Measurements from ENCODE around the gene GNAO1. TPM values are rescaled to one million over a fixed set of nuclear protein-coding genes. Genes with fewer than 3 reads are reported as not detected.

GNAO1 gene
- total RNA-seq, 1 experiment from 2014 or later = not detected

- DNase-seq (ENCODE audit: low spot score) = no peak
- POLR2A ChIA-PET (ENCODE audit: low non-redundant PET) = no interaction called here
- no TSS peak for BruUV-seq (replicated peaks)
Observed at GRCh38 chr16:56332464-56333079, 141.3 kb downstream of the GNAO1 start.

DNA sequence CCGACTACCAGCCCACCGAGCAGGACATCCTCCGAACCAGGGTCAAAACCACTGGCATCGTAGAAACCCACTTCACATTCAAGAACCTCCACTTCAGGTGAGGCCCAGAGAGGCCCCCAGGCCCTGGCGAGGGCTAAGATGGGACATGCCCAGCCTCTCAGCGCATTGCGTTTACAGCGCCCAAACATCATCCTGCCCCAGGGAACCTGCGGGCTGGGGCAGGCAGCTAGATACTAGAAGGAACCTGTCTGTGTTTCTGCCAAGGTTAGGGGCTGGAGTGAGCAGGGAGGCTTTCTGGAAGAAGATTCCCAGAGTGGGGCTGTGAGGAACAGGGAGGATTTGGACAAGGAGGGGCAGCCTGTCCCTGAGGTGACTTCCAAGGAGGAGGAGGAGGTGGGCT lies 143.5 kb downstream of the GNAO1 start:
- no peaks in the 10 kb centered on the region for H3K27me3 ChIP-seq (replicated peaks; ENCODE audit: insufficient read depth, low read depth, low read length, poor library complexity)
- BruUV-seq (replicated peaks) = no TSS peak
- H3K4me3 ChIP-seq (ENCODE audit: low read depth, low read length, poor library complexity, severe bottlenecking) = no peak overlapping the region
- no peak for TF ChIP-seq EZH2 (IDR thresholded peaks at IDR 0.05; ENCODE audit: borderline replicate concordance, low read depth, low read length, poor library complexity, severe bottlenecking)
- no peak for TF ChIP-seq CTCF (conservative IDR thresholded peaks at IDR 0.05; ENCODE audit: low read depth, low read length)
- CTCF ChIA-PET = no interaction called here
- intact Hi-C loops (cut with micrococcal nuclease; ENCODE audit: unreplicated experiment) = no loop called here
- POLR2A ChIA-PET (ENCODE audit: low non-redundant PET) = no interaction called here
- no peak for DNase-seq (ENCODE audit: low spot score)
- no peaks in the 10 kb centered on the region for H3K9me3 ChIP-seq (ENCODE audit: low read depth, low read length, poor library complexity, severe bottlenecking)
- no peaks in the 10 kb centered on the region for H3K36me3 ChIP-seq (ENCODE audit: insufficient read depth, low read length, poor library complexity, severe bottlenecking)
- no peaks in the 10 kb centered on the region for H3K4me1 ChIP-seq (ENCODE audit: insufficient read depth, low read length, poor library complexity, severe bottlenecking)
- no peak overlapping the region for H3K27ac ChIP-seq (ENCODE audit: low read depth, low read length, poor library complexity, severe bottlenecking)

More at GRCh38 chr16:56332464-56333079, 141.3 kb downstream of the GNAO1 start:
- CTCF ChIA-PET = interaction anchor here (0.6 kb wide), 1 partner anchor 368 kb away, joined by 8 read pairs; no protein-coding TSS in a partner anchor
- Histone ChIP-seq H3K27ac (ENCODE audit: low read depth, low read length, poor library complexity, severe bottlenecking) (no peak overlapping the region), H3K4me1 (ENCODE audit: insufficient read depth, low read length, poor library complexity, severe bottlenecking) (no peaks in the 10 kb centered on the region), H3K4me3 (ENCODE audit: low read depth, low read length, poor library complexity, severe bottlenecking) (no peak overlapping the region), H3K9me3 (ENCODE audit: low read depth, low read length, poor library complexity, severe bottlenecking) (no peaks in the 10 kb centered on the region), H3K36me3 (ENCODE audit: insufficient read depth, low read length, poor library complexity, severe bottlenecking) (no peaks in the 10 kb centered on the region), H3K27me3 (replicated peaks; ENCODE audit: insufficient read depth, low read depth, low read length, poor library complexity) (no peaks in the 10 kb centered on the region)
- intact Hi-C loops (cut with micrococcal nuclease; ENCODE audit: unreplicated experiment) = no loop called here
- TF ChIP-seq EZH2 (IDR thresholded peaks at IDR 0.05; ENCODE audit: borderline replicate concordance, low read depth, low read length, poor library complexity, severe bottlenecking) (no peak), CTCF (conservative IDR thresholded peaks at IDR 0.05; ENCODE audit: low read depth, low read length) (no peak)

DNA sequence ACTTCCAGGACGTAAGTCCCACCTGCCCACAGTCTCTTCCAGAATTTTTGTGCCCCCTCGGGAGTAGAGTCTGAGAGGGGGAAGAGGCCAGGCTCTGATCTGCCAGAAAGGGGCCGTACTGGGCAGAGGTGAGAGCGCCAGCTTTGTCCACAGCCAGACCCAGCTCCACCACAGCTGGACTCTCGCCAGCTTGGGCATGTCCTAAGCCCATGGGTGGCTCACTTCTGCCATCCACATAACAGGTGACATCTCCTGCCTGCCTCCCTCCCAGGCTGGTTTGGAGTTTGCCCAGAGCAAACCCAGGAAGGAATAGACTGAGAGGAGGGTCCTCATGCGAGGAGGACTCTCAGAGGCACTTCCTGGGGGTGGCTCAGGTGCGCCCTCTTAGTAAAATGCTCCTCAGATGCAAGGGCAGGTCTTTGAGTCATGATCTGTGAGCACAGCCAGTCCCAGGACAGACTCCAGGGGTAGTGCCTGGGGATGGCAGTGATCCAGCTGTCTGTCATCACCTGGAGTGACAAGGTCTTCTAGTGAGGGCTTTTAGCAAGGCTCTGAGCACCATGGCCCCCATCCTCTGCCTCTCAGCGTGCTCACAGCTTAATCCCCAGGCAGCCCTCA lies 144.9 kb downstream of the GNAO1 start:
- POLR2A ChIA-PET (ENCODE audit: low non-redundant PET) = no interaction called here

More for the DNA sequence above, 144.9 kb downstream of the GNAO1 start:
- Histone ChIP-seq H3K4me3 (ENCODE audit: low read depth, low read length, poor library complexity, severe bottlenecking) (no peak overlapping the region), H3K9me3 (ENCODE audit: low read depth, low read length, poor library complexity, severe bottlenecking) (no peaks in the 10 kb centered on the region), H3K36me3 (ENCODE audit: insufficient read depth, low read length, poor library complexity, severe bottlenecking) (no peaks in the 10 kb centered on the region), H3K4me1 (ENCODE audit: insufficient read depth, low read length, poor library complexity, severe bottlenecking) (no peaks in the 10 kb centered on the region), H3K27me3 (replicated peaks; ENCODE audit: insufficient read depth, low read depth, low read length, poor library complexity) (no peaks in the 10 kb centered on the region), H3K27ac (ENCODE audit: low read depth, low read length, poor library complexity, severe bottlenecking) (no peak overlapping the region)
- TF ChIP-seq EZH2 (IDR thresholded peaks at IDR 0.05; ENCODE audit: borderline replicate concordance, low read depth, low read length, poor library complexity, severe bottlenecking) (no peak), CTCF (conservative IDR thresholded peaks at IDR 0.05; ENCODE audit: low read depth, low read length) (no peak)
- BruUV-seq (replicated peaks) = no TSS peak
- CTCF ChIA-PET = no interaction called here
- intact Hi-C loops (cut with micrococcal nuclease; ENCODE audit: unreplicated experiment) = no loop called here
- no peak for DNase-seq (ENCODE audit: low spot score)
